ENCODE data around the gene ANAPC1. TPM values are rescaled to one million over a fixed set of nuclear protein-coding genes. Genes with fewer than 3 reads are reported as not detected.
A peak's percentile ranks its signal among the peaks of the same experiment; 100 is the strongest.
"Not testable (repeated sequence)": the region's sequence is repeated elsewhere in the genome, so short reads cannot be mapped to it uniquely, and the experiment has no call there.

Gene ANAPC1
- total and polyA plus RNA-seq, 10 donors = 7.0 to 82.2 (median 47.7) TPM

DNA sequence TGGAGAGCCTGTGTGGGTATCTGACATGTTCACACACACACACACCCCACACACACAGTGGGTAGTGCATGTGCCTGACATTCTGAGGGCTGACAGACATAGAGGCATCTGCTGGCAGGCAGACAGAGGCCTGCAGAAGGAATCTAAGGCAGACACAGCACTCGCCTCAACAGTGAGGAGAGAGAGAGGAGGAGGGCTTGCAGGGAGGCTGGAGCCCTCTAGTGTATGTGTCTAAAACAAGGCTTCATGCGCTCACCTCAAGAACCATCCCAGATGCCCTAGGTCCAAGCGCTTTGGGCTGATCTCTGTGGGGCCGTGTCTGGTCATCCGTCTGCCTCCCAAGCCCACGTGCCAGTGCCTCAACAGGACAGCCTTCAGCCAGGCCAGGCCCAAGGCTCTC lies 158.3 kb downstream of the ANAPC1 start:
- WGBS, 5 donors = 83 to 94% (median 90%) methylated on average over 2 to 5 of the region's 6 CpGs
- H3K4me1 ChIP-seq = not testable (repeated sequence)

DNA sequence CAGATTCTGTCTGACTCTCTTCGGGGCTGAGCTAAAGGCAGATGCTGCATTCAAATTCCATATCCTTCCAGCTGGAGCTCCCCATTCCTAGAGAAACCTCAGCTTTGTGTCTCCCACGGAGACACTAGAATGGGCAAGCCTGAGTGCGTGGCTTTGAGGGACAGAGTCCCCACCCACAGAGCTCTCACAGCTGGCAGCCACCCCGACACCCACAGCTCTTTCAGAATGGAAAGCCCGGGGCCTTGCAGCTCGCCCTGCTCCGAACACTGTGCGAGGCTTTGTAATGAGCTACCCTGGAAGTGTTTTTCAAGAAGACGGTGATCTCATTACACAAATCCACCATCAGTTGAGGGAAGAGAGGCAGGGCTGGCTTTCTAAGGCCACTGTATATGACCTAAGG lies 164.4 kb downstream of the ANAPC1 start:
- H3K27me3 ChIP-seq (replicated peaks in 1 of 7); H3K4me1 ChIP-seq; H3K9me3 ChIP-seq; H3K36me3 ChIP-seq; H3K27ac ChIP-seq; intact Hi-C loops (cut with DNase I; ENCODE audit: low total_unique reads); H3K4me3 ChIP-seq; DNase-seq: not testable (repeated sequence)
- WGBS, 5 donors = 75 to 94% (median 76%) methylated on average over 4 to 8 of the region's 9 CpGs

More for the DNA sequence above, 158.3 kb downstream of the ANAPC1 start:
- peak; percentile 54 for DNase-seq
- H3K4me3 ChIP-seq; H3K36me3 ChIP-seq; H3K9me3 ChIP-seq; intact Hi-C loops (cut with DNase I; ENCODE audit: low total_unique reads); H3K27me3 ChIP-seq (replicated peaks in 1 of 7); H3K27ac ChIP-seq: not testable (repeated sequence)

Small RNAs within 50 kb of the gene (microRNA-seq; reads per million reads assigned to microRNA genes)
- 0 reads per million in 3 donors for gene MIR4771-2

Small RNAs within 50 kb of the gene (small RNA-seq; reads per million reads assigned to genes)
- gene MIR4771-2 = 0 reads per million in 4 donors
- 0 reads per million in 4 donors for gene RN7SL297P

Other genes with a start within 250 kb of the ANAPC1 start
- gene MERTK, start 14.4 kb upstream of the ANAPC1 start, total RNA-seq = 100 to 1,000 TPM in 3 of 7 donors, 10 to 100 TPM in 4; 32.8 to 127 (median 70.5) TPM
- 1 to 10 TPM; 6.9 to 9.8 (median 8.5) TPM for gene MERTK, start 14.4 kb upstream of the ANAPC1 start, polyA plus RNA-seq
- 10 to 100 TPM; 30.6 to 39.9 (median 35.4) TPM for gene TMEM87B, start 171.1 kb upstream of the ANAPC1 start, total RNA-seq
- 10 to 100 TPM; 10.4 to 10.9 (median 10.8) TPM for gene TMEM87B, start 171.1 kb upstream of the ANAPC1 start, polyA plus RNA-seq

Measured in spleen (tissue), 11 donors.